Raji (cell line): Measurements from ENCODE around the gene COMMD6.
A peak's percentile ranks its signal among the peaks of the same experiment; 100 is the strongest.

Experiments
- POLR2A ChIP-seq: IDR thresholded peaks from 2 replicates; pipeline ENCODE4 v1.6.1; 2011; ENCODE audit warnings: low read depth, low read length, control low read depth; ENCODE audit not compliant: insufficient read depth

The COMMD6 gene

GRCh38 chr13:75537401-75538365, at the start of gene COMMD6:
TSS of gene COMMD6 (minus strand) at chr13:75537841. CDS start at chr13:75537805, 36 bp downstream.
- peak; percentile 92 for TF ChIP-seq POLR2A

- TF ChIP-seq POLR2A = no peak
These were observed 47.5 kb upstream of the COMMD6 start for GRCh38 chr13:75585153-75585552.

GRCh38 chr13:75583091-75583490, 45.5 kb upstream of the COMMD6 start:
- no peak for TF ChIP-seq POLR2A

- TF ChIP-seq POLR2A = no peak
These were observed 44.4 kb upstream of the COMMD6 start for GRCh38 chr13:75581874-75582640.

- no peak for TF ChIP-seq POLR2A
These were observed 41.9 kb upstream of the COMMD6 start for GRCh38 chr13:75579529-75579928.

- no peak for TF ChIP-seq POLR2A
These were observed 31.9 kb upstream of the COMMD6 start for GRCh38 chr13:75569576-75569975.

- TF ChIP-seq POLR2A = no peak
These were observed 29.0 kb upstream of the COMMD6 start for GRCh38 chr13:75566658-75567057.

GRCh38 chr13:75558145-75558840, 20.7 kb upstream of the COMMD6 start:
- no peak for TF ChIP-seq POLR2A

- no peak for TF ChIP-seq POLR2A
These were observed 19.3 kb upstream of the COMMD6 start for GRCh38 chr13:75556961-75557360.

GRCh38 chr13:75555836-75556235, 18.2 kb upstream of the COMMD6 start:
- no peak for TF ChIP-seq POLR2A

- TF ChIP-seq POLR2A = no peak
These were observed 17.3 kb upstream of the COMMD6 start for GRCh38 chr13:75554981-75555380.

GRCh38 chr13:75554464-75554863, 16.8 kb upstream of the COMMD6 start:
- no peak for TF ChIP-seq POLR2A

- TF ChIP-seq POLR2A = no peak
These were observed 12.5 kb upstream of the COMMD6 start for GRCh38 chr13:75550159-75550567.

- TF ChIP-seq POLR2A = peak; percentile 70
These were observed 11.9 kb upstream of the COMMD6 start, which contains the start of gene UCHL3 for GRCh38 chr13:75549262-75550158. TSS of gene UCHL3 (plus strand) at chr13:75549791. CDS start at chr13:75549821, 30 bp downstream.
